ENCODE measurements around the gene WDR1.
A peak's percentile ranks its signal among the peaks of the same experiment; 100 is the strongest.

Gene WDR1

GRCh38 chr4:10160281-10160856, 43.8 kb upstream of the WDR1 start:
- TF ChIP-seq CTCF (IDR thresholded peaks at IDR 0.05; ENCODE audit: extremely low read depth, missing control alignments), result no peak

GRCh38 chr4:10159671-10160070, 43.1 kb upstream of the WDR1 start:
- DNase-seq (ENCODE audit: low spot score), result no peak
- TF ChIP-seq CTCF (IDR thresholded peaks at IDR 0.05; ENCODE audit: extremely low read depth, missing control alignments), result no peak

More at GRCh38 chr4:10160281-10160856, 43.8 kb upstream of the WDR1 start:
- no peak for DNase-seq (ENCODE audit: low spot score)

GRCh38 chr4:10158333-10158942, 41.8 kb upstream of the WDR1 start:
- no peak for DNase-seq (ENCODE audit: low spot score)
- TF ChIP-seq CTCF (IDR thresholded peaks at IDR 0.05; ENCODE audit: extremely low read depth, missing control alignments), result no peak

GRCh38 chr4:10157478-10158332, 41.1 kb upstream of the WDR1 start:
- peak; percentile 82 for DNase-seq (ENCODE audit: low spot score)
- peak; percentile 83 for TF ChIP-seq CTCF (IDR thresholded peaks at IDR 0.05; ENCODE audit: extremely low read depth, missing control alignments)

- no peak for TF ChIP-seq CTCF (IDR thresholded peaks at IDR 0.05; ENCODE audit: extremely low read depth, missing control alignments)
- no peak for DNase-seq (ENCODE audit: low spot score)
Observed at GRCh38 chr4:10154241-10154640, 37.6 kb upstream of the WDR1 start.

- DNase-seq (ENCODE audit: low spot score), result no peak
- no peak for TF ChIP-seq CTCF (IDR thresholded peaks at IDR 0.05; ENCODE audit: extremely low read depth, missing control alignments)
Observed at GRCh38 chr4:10153161-10153560, 36.6 kb upstream of the WDR1 start.

GRCh38 chr4:10151182-10151581, 34.6 kb upstream of the WDR1 start:
- DNase-seq (ENCODE audit: low spot score), result no peak
- TF ChIP-seq CTCF (IDR thresholded peaks at IDR 0.05; ENCODE audit: extremely low read depth, missing control alignments), result no peak
